ENCODE results near the gene CXXC5.
"Not testable (repeated sequence)": the region's sequence is repeated elsewhere in the genome, so short reads cannot be mapped to it uniquely, and the experiment has no call there.

CXXC5 gene

DNA sequence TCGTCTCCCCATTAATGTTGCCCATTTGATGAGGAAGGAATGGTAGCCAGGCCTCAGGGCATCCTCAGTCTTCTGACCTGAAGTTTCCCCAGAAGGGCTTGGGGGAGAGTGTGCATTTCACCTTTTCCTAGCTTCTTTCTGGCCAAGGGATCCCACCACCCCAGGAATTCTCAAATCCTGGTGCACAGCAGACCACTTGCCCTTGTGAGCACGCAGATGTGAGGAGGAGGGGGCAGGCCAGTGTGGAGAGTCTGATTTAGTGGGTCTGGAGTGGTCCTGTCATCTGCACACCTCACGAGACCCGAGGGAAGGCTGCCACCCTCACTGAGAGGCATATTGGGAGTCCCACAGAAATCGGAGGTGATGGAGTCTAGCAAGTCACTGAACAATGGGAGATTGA, 64.3 kb downstream of the CXXC5 start:
- no peak for DNase-seq (ENCODE audit: low read depth)

DNA sequence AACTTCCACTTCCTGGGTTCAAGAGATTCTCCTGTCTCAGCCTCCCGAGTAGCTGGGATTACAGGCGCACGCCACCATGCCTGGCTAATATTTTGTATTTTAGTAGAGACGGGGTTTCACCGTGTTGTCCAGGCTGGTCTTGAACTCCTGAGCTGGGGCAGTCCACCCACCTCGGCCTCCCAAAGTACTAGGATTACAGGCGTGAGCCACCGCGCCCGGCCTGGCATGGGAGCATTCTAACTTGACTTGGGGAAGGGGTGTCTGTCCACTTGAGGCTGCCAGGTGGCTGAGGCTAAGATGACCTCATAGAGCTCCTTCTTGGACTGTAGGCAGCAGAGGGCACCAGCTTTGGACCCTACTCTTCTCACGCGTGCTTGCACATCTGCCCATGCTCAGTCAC, 65.7 kb downstream of the CXXC5 start:
- DNase-seq (ENCODE audit: low read depth): not testable (repeated sequence)

DNA sequence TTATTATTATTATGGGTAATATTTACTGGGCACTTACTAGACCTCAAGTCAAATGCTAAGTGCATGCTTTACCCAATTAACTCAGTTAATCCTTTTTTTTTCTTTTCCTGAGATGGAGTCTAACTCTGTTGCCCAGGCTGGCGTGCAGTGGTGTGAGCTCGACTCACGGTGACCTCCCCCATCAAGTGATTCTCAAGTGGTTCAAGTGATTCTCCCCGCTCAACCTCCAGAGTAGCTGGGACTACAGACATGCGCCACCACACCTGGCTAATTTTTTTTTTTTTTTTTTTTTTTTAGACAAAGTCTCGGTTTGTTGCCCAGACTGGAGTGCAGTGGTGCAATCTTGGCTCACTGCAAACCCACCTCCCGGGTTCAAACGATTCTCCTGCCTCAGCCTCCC, 69.1 kb downstream of the CXXC5 start:
- DNase-seq (ENCODE audit: low read depth): no peak

DNA sequence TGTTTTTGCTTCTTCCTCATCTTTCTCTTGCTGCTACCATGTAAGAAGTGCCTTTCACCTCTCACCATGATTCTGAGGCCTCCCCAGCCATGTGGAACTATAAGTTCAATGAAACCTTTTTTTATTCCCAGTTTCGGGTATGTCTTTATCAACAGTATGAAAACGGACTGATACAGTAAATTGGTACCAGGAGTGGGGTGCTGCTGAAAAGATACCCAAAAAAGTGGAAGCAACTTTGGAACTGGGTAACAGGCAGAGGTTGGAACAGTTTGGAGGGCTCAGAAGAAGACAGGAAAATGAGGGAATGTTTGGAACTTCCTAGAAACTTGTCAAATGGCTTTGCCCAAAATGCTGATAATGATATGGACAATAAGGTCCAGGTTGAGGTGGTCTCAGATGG, 70.3 kb downstream of the CXXC5 start:
- DNase-seq (ENCODE audit: low read depth): not testable (repeated sequence)

GRCh38 chr5:139719970-139720369, 71.8 kb downstream of the CXXC5 start:
- not testable (repeated sequence) for DNase-seq (ENCODE audit: low read depth)

DNA sequence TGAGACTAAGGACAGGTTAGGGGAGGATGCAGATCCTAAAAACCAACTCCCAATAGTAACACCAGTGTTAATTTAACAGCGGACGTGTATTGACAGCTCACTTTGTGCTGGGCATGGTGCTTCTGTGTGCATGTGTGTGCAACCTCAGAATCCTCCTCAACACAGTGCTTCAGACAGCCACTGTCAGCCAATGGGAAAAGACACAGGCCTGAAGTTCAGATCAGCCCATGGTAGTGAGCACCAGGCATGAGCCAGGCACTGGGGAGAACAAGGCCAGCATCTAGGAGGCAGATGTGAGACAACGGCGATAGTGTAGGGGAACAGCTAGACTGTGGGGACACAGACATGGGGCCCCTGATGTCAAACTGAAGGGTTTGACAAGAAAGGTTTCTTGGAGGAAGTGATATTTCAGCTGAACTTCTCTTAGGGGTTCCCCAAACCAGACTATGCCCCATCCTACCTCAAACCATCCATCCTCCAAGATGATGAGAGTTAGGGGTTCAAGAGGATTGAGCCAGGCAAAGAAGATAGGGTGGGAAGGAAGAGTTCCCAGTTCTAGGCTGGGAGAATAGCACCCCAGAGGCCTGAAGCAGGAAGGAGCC, 75.9 kb downstream of the CXXC5 start:
- DNase-seq (ENCODE audit: low read depth): no peak

DNA sequence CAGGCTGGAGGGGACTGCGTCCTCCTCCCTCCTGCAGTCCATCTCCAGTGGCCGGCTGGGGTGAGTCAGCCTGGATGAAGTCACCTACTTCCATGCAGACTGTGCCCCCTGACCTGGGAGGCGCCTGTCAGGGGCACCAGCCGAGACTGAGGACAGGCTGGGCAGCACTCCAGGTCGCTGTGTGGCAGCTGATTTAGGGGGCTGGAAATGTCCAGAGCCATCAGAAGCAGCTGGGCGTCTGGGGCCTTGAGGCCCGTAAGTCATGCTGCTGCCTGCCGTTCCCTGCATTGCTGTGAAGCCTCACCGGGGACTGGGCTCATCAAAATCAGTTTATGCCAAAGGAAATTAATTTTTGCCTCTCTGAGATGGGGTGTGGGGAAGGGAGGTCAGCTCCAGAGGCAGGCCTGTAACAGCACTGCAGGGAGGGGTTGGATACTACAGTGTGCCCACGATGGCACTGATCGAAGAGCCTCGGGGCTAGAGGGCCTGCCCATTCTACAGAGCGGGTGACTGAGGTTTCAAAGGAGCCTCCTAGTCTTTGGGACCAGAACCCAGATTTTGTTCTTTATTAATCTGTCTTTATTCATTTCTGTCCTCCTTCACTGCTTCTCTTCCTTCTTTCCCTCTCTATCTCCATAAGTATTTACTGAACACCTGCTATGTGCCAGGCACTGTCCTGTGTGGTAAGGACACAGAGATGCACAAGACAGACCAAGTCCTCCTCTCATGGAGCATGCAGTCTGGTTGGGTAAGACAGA, 77.1 kb downstream of the CXXC5 start:
- DNase-seq (ENCODE audit: low read depth): peak; percentile 66

GRCh38 chr5:139726248-139726647, 78.1 kb downstream of the CXXC5 start:
- DNase-seq (ENCODE audit: low read depth): no peak

- DNase-seq (ENCODE audit: low read depth): not testable (repeated sequence)
These were observed 79.5 kb downstream of the CXXC5 start for GRCh38 chr5:139727615-139728014.

- no peak for DNase-seq (ENCODE audit: low read depth)
These were observed 83.1 kb downstream of the CXXC5 start for GRCh38 chr5:139731281-139731680.

DNA sequence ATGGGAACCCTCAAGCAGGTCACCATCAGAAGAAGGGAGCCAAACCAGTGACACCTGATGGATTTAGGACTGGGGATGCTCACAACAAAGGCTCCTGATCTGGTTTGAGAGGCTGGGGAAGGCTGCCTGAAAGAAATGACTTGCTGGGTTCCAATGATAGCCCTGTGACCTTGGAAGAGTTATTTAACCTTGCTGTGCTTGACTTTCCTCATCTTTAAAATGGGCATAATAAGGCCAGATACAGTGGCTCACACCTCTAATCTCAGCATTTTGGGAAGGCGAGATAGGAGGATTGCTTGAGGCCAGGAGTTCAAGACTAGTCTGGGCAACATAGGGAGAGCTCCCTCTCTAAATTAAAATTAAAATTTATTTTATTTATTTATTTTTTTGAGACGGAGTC, 83.9 kb downstream of the CXXC5 start:
- DNase-seq (ENCODE audit: low read depth): no peak

DNA sequence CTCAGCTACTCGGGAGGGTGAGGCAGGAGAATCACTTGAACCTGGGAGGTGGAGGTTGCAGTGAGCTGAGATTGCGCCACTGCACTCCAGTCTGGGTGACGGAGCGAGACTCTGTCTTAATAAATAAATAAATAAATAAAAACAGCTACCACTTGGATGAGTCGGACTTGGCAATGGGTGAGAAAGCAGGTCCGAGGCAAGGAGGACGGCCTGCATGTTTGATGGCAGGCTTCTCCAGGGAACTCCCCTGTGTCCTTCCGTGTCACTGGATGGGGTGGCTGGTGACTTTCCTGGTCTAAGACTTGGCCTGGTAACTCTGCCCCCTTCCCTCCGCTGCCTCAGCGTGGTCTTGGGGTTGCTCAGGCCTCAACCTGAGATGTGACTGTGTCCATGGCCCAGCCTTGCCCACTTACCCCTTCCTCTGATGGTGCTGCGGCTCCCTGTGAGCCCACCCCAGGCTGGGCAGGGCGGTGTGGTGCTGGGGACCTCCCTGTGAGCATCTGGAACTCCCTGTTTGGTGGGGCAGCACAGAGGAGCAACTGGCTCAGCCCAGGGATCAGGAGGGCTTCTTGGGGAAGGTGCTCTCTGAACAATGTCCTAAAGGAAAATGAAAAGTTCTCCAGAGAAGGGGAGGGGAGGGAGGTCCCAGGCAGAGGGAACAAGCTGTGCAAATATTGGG, 85.0 kb downstream of the CXXC5 start:
- DNase-seq (ENCODE audit: low read depth): no peak

Measured in GM04504 (cell line).